ENCODE data around the gene DIP2C.

- no peak for TF ChIP-seq PKNOX1 (IDR thresholded peaks at IDR 0.05)
- TF ChIP-seq L3MBTL2 (conservative IDR thresholded peaks at IDR 0.05): no peak
- no peak for TF ChIP-seq CTBP1 (IDR thresholded peaks at IDR 0.05; ENCODE audit: borderline replicate concordance)
- TF ChIP-seq ELF4 (IDR thresholded peaks at IDR 0.05): no peak
- TF ChIP-seq SP1 (IDR thresholded peaks at IDR 0.05): no peak
- no peak for TF ChIP-seq SUZ12 (IDR thresholded peaks at IDR 0.05)
Observed at GRCh38 chr10:396535-397220, 292.8 kb downstream of the DIP2C start.

Data from HEK293T (cell line).